Mesenchymal stem cell (in vitro differentiated cells and primary cell): ENCODE results near the gene LAMP1.

Experiments
- DNase-seq: peaks from one replicate; pipeline ENCODE4 v3.0.0-alpha.2; 2013
- H2AFZ ChIP-seq: one replicate; pipeline ENCODE4 v1.6.1; 2013; ENCODE audit warnings: low read depth, mild to moderate bottlenecking, control low read depth, inconsistent platforms, low read length, moderate library complexity
- H2AK5ac ChIP-seq: 2 replicates; pipeline ENCODE4 v1.6.1; 2013; ENCODE audit warnings: low read length, moderate library complexity, mild to moderate bottlenecking, inconsistent platforms; ENCODE audit not compliant: severe bottlenecking
- H2BK120ac ChIP-seq: one replicate; pipeline ENCODE4 v1.6.1; 2013; ENCODE audit warnings: low read depth, mild to moderate bottlenecking, inconsistent platforms, low read length, moderate library complexity
- H2BK12ac ChIP-seq, 2 experiments: one replicate each; pipeline ENCODE4 v1.6.1; 2013; ENCODE audit warnings: inconsistent platforms in 2 of 2, low read length in 2 of 2, mild to moderate bottlenecking in 2 of 2, moderate library complexity in 2 of 2, control low read depth in 1 of 2
- H2BK15ac ChIP-seq: one replicate; pipeline ENCODE4 v1.6.1; 2013; ENCODE audit warnings: mild to moderate bottlenecking, low read depth, inconsistent platforms; ENCODE audit not compliant: poor library complexity, severe bottlenecking
- H2BK5ac ChIP-seq: 2 replicates; pipeline ENCODE4 v1.6.1; 2013; ENCODE audit warnings: low read depth, mild to moderate bottlenecking, low read length, control low read depth, inconsistent platforms; ENCODE audit not compliant: poor library complexity, severe bottlenecking
- H3K14ac ChIP-seq, 2 experiments: one replicate each; pipeline ENCODE4 v1.6.1; 2013; ENCODE audit warnings: inconsistent platforms in 2 of 2, low read length in 2 of 2, control low read depth in 1 of 2, mild to moderate bottlenecking in 1 of 2, moderate library complexity in 1 of 2
- H3K18ac ChIP-seq, 2 experiments: one replicate each; pipeline ENCODE4 v1.6.1; 2013; ENCODE audit warnings: inconsistent platforms in 2 of 2, low read length in 2 of 2, control low read depth in 1 of 2, low read depth in 1 of 2, mild to moderate bottlenecking in 1 of 2
- H3K23ac ChIP-seq, 2 experiments: one replicate each; pipeline ENCODE4 v1.6.1; 2013; ENCODE audit warnings: inconsistent platforms in 2 of 2, low read length in 2 of 2, mild to moderate bottlenecking in 2 of 2, moderate library complexity in 2 of 2, control low read depth in 1 of 2
- H3K27ac ChIP-seq: 2 replicates; pipeline ENCODE4 v1.5.1; 2013; ENCODE audit warnings: mild to moderate bottlenecking, moderate library complexity, low read length, control low read depth, inconsistent platforms; ENCODE audit not compliant: poor library complexity, severe bottlenecking
- H3K27me3 ChIP-seq, 2 experiments: 2 replicates each; pipeline versions ENCODE4 v1.6.1 to v1.7.0; 2013; ENCODE audit warnings: low read length in 2 of 2, mild to moderate bottlenecking in 2 of 2, moderate library complexity in 2 of 2, control low read depth in 1 of 2, inconsistent platforms in 1 of 2; ENCODE audit not compliant: control insufficient read depth in 1 of 2, insufficient read depth in 1 of 2
- H3K36me3 ChIP-seq, 2 experiments: 2 replicates each; pipeline versions ENCODE4 v1.6.1 to v1.7.0; 2013; ENCODE audit warnings: low read length in 2 of 2, control low read depth in 1 of 2, inconsistent platforms in 1 of 2, low read depth in 1 of 2, mild to moderate bottlenecking in 1 of 2; ENCODE audit not compliant: insufficient read depth in 2 of 2, control insufficient read depth in 1 of 2
- H3K4ac ChIP-seq, 2 experiments: one replicate each; pipeline ENCODE4 v1.6.1; 2013; ENCODE audit warnings: inconsistent platforms in 2 of 2, low read length in 2 of 2, mild to moderate bottlenecking in 2 of 2, moderate library complexity in 2 of 2, control low read depth in 1 of 2, low read depth in 1 of 2
- H3K4me1 ChIP-seq: 2 replicates; pipeline ENCODE4 v1.6.1; 2013; ENCODE audit warnings: low read depth, low read length, control low read depth; ENCODE audit not compliant: control insufficient read depth, insufficient read depth
- H3K4me2 ChIP-seq: 2 replicates; pipeline ENCODE4 v1.6.1; 2013; ENCODE audit warnings: low read length, mild to moderate bottlenecking, inconsistent platforms; ENCODE audit not compliant: poor library complexity, severe bottlenecking
- H3K4me3 ChIP-seq, 2 experiments: 2 replicates each; pipeline versions ENCODE4 v1.5.1 to v1.7.0; 2013; ENCODE audit warnings: low read length in 2 of 2, mild to moderate bottlenecking in 2 of 2, control low read depth in 1 of 2, low read depth in 1 of 2; ENCODE audit not compliant: insufficient read depth in 1 of 2
- H3K79me1 ChIP-seq: replicated peaks from 2 replicates; pipeline ENCODE4 v1.6.1; 2013; ENCODE audit warnings: mild to moderate bottlenecking, control low read depth, low read length, inconsistent platforms; ENCODE audit not compliant: poor library complexity, severe bottlenecking
- H3K9ac ChIP-seq: 2 replicates; pipeline ENCODE4 v1.7.0; 2013; ENCODE audit warnings: mild to moderate bottlenecking, low read length, moderate library complexity
- H3K9me3 ChIP-seq: 2 replicates; pipeline ENCODE4 v1.7.0; 2013; ENCODE audit warnings: mild to moderate bottlenecking, low read length; ENCODE audit not compliant: control insufficient read depth
- H4K8ac ChIP-seq: one replicate; pipeline ENCODE4 v1.6.1; 2013; ENCODE audit warnings: inconsistent platforms, mild to moderate bottlenecking, low read length, moderate library complexity
- H4K91ac ChIP-seq: one replicate; pipeline ENCODE4 v1.6.1; 2013; ENCODE audit warnings: mild to moderate bottlenecking, low read length, inconsistent platforms
- WGBS: methylation state at CpG from one replicate; pipeline ENCODE4 v1.1.7; 2013; ENCODE audit warnings: mixed read lengths; 5-methylcytosine and 5-hydroxymethylcytosine counted together

The LAMP1 gene

GRCh38 chr13:113353254-113353653, 56.2 kb downstream of the LAMP1 start:
- Histone ChIP-seq H3K4me2 (no peak overlapping the region), H3K14ac (no peak overlapping the region), H3K9me3 (no peaks in the 10 kb centered on the region), H3K27ac (no peak overlapping the region), H3K4me1 (peaks cover 8% of the 10 kb centered on the region), H4K91ac (no peak overlapping the region), H3K9ac (no peak overlapping the region), H3K27me3 (no peaks in the 10 kb centered on the region), H3K23ac (no peak overlapping the region), H2AFZ (no peak overlapping the region), H2BK5ac (no peak overlapping the region), H3K79me1 (no peaks in the 10 kb centered on the region), H2BK120ac (no peak overlapping the region), H2BK12ac (no peak overlapping the region), H2AK5ac (no peak overlapping the region), H3K4ac (no peak overlapping the region), H3K36me3 (peaks cover 0 to 22% of the 10 kb centered on the region in 2 experiments), H2BK15ac (no peak overlapping the region), H4K8ac (no peak overlapping the region), H3K18ac (no peak overlapping the region), H3K4me3 (no peak overlapping the region)
- no peak for DNase-seq
- WGBS = 86% methylated on average over 12 of the region's 12 CpGs

DNA sequence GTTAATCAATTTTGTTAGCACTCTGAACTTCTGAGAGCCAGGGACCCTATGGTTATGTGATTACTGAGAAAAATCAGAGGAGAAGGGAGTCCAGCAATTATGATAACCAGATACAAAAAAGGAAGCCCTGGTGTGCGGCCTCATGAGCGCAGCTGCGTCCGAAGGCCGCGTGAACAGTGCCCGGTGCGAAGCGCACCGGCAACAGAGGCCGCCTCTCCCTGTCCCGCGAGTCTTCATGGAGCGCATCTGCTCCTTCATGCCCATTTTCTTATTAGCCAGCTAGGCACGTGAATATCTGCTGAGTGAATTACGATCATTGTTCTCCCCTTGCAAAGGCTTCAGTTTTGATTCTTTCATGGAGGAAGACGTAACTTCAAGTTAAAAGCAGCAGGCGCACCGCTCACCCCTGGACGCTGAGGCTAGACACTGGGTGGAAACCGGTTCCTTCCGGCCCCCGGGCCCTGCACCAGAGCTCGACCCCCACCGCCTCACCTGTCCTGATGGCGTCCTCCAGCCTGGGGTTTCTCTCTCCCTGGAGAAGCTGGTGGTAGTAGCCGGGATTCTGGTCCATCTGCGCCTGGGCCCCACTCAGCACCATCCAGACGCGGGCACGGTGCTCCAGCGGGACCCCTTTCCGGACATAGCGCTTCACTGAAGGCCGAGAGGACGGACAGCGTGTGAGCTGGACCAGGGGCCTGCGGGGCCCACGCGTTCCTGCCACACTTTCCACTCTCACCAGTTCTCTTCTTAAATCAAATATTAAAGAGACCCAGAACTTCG, 58.0 kb downstream of the LAMP1 start:
- Histone ChIP-seq H4K91ac (no peak overlapping the region), H3K27ac (no peak overlapping the region), H3K18ac (no peak overlapping the region), H3K4ac (no peak overlapping the region), H4K8ac (no peak overlapping the region), H3K4me2 (no peak overlapping the region), H2BK15ac (no peak overlapping the region), H3K14ac (peak overlapping the region in 1 of 2 experiments; percentile 7), H3K79me1 (no peaks in the 10 kb centered on the region), H3K4me1 (peaks cover 6% of the 10 kb centered on the region), H3K4me3 (no peak overlapping the region), H2BK5ac (no peak overlapping the region), H2BK120ac (no peak overlapping the region), H2BK12ac (no peak overlapping the region), H2AFZ (no peak overlapping the region), H3K23ac (no peak overlapping the region), H3K9ac (no peak overlapping the region), H3K36me3 (peaks cover 0 to 8% of the 10 kb centered on the region in 2 experiments), H3K9me3 (no peaks in the 10 kb centered on the region), H3K27me3 (no peaks in the 10 kb centered on the region), H2AK5ac (no peak overlapping the region)
- WGBS = 96% methylated on average over 41 of the region's 41 CpGs
- DNase-seq = no peak

- Histone ChIP-seq H2BK120ac (no peak overlapping the region), H2BK15ac (no peak overlapping the region), H3K27me3 (peaks cover 0 to 4% of the 10 kb centered on the region in 2 experiments), H3K9ac (no peak overlapping the region), H4K91ac (no peak overlapping the region), H2AFZ (no peak overlapping the region), H3K79me1 (no peaks in the 10 kb centered on the region), H2BK12ac (no peak overlapping the region), H2BK5ac (no peak overlapping the region), H3K36me3 (peaks cover 0 to 2% of the 10 kb centered on the region in 2 experiments), H3K4me1 (peaks cover 6% of the 10 kb centered on the region), H3K18ac (no peak overlapping the region), H4K8ac (no peak overlapping the region), H3K27ac (no peak overlapping the region), H3K4me2 (no peak overlapping the region), H3K14ac (no peak overlapping the region), H3K4ac (no peak overlapping the region), H3K9me3 (no peaks in the 10 kb centered on the region), H3K23ac (no peak overlapping the region), H3K4me3 (no peak overlapping the region), H2AK5ac (no peak overlapping the region)
- no peak for DNase-seq
- WGBS = 91% methylated on average over 6 of the region's 10 CpGs
Observed at GRCh38 chr13:113355621-113356020, 58.6 kb downstream of the LAMP1 start.

GRCh38 chr13:113356596-113356995, 59.6 kb downstream of the LAMP1 start:
- no peak overlapping the region for H3K4me3 ChIP-seq
- no peak overlapping the region for H3K18ac ChIP-seq
- 53% methylated on average over 4 of the region's 4 CpGs for WGBS

More at GRCh38 chr13:113356596-113356995, 59.6 kb downstream of the LAMP1 start:
- Histone ChIP-seq H2BK12ac (no peak overlapping the region), H3K4ac (no peak overlapping the region), H3K14ac (no peak overlapping the region), H2BK15ac (no peak overlapping the region), H2AFZ (no peak overlapping the region), H3K79me1 (no peaks in the 10 kb centered on the region), H3K4me2 (no peak overlapping the region), H3K4me1 (peaks cover 6% of the 10 kb centered on the region), H3K9ac (no peak overlapping the region), H3K27ac (no peak overlapping the region), H3K36me3 (no peaks in the 10 kb centered on the region), H3K23ac (no peak overlapping the region), H3K9me3 (no peaks in the 10 kb centered on the region), H2AK5ac (no peak overlapping the region), H4K91ac (no peak overlapping the region), H2BK120ac (no peak overlapping the region), H3K27me3 (peaks cover 0 to 8% of the 10 kb centered on the region in 2 experiments), H4K8ac (no peak overlapping the region), H2BK5ac (no peak overlapping the region)
- no peak for DNase-seq
